GM20000 (cell line): ENCODE data around the gene SDK2.

Source experiments
- DNase-seq: peaks from one replicate; pipeline ENCODE4 v3.0.0; 2012; ENCODE audit warnings: low spot score
- TF ChIP-seq, protein P1 (sequence below): IDR thresholded peaks from 2 replicates; pipeline ENCODE4 v1.5.1; 2012; ENCODE audit warnings: mild to moderate bottlenecking, control low read depth; ENCODE audit errors: extremely low read depth, missing control alignments

Gene SDK2

DNA sequence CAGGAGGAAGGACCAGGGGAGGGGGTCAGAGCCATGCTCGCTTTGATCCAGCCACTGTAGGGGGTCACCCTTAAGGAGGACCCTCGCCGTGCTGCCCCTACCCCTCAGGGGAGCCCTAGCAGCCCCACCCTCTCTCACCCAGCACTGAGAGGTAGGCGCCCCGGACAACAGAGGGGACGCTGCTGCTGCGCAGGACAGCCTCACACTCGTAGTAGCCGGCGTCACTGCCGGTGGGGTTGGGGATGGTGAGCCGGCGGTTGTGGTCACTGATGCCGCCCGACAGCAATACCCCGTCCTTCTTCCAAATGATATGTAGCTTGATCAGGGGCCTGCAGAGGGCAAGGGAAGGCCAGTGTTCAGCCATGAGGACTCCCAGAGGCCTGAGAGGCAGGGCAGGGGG lies 206.4 kb downstream of the SDK2 start:
- TF ChIP-seq, protein P1, sequence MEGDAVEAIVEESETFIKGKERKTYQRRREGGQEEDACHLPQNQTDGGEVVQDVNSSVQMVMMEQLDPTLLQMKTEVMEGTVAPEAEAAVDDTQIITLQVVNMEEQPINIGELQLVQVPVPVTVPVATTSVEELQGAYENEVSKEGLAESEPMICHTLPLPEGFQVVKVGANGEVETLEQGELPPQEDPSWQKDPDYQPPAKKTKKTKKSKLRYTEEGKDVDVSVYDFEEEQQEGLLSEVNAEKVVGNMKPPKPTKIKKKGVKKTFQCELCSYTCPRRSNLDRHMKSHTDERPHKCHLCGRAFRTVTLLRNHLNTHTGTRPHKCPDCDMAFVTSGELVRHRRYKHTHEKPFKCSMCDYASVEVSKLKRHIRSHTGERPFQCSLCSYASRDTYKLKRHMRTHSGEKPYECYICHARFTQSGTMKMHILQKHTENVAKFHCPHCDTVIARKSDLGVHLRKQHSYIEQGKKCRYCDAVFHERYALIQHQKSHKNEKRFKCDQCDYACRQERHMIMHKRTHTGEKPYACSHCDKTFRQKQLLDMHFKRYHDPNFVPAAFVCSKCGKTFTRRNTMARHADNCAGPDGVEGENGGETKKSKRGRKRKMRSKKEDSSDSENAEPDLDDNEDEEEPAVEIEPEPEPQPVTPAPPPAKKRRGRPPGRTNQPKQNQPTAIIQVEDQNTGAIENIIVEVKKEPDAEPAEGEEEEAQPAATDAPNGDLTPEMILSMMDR: no peak
- DNase-seq: no peak

DNA sequence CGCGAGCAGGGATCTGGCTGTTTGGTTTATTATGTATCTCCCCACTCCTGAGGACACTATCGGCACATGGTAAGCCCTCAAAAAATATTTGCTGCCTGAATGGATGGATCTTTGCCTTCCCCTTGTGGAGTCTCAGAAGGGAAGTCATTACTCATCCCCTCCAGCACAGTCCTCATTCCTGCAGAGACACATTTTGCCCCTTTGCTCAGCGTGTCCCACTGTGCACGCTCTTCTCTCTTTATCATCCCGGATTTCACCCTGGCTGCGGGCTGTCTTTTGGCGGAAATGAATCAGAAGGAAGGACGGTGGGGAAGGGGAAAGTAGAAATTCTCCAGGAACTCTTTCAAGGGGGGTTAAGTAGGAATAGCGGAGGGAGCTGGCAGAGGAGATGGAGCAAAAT lies 207.3 kb downstream of the SDK2 start:
- DNase-seq: no peak
- TF ChIP-seq, protein P1: no peak

DNA sequence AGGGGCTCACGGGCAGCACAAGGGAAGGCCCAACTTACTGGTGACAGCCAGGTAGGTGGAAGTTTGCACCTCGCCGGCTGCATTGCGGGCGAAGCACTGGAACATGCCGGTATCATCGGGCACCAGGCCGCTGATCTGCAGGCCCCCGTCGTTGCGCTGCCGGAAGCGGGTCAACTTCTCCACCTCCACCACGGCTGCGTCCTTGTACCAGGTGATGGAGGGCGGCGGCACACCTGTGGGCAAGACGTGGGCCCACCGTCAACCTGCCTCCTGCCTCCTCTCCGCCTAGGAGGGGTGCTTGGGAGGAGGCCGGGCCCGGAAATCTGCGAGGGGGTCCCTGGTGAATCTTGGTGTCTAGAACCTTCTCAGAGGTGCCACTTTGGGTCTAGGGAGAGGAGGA lies 208.8 kb downstream of the SDK2 start:
- no peak for DNase-seq

GRCh38 chr17:73434154-73434553 lies 210.1 kb downstream of the SDK2 start:
- no peak for DNase-seq
- TF ChIP-seq, protein P1: no peak

More for the DNA sequence above, 208.8 kb downstream of the SDK2 start:
- TF ChIP-seq, protein P1: no peak

DNA sequence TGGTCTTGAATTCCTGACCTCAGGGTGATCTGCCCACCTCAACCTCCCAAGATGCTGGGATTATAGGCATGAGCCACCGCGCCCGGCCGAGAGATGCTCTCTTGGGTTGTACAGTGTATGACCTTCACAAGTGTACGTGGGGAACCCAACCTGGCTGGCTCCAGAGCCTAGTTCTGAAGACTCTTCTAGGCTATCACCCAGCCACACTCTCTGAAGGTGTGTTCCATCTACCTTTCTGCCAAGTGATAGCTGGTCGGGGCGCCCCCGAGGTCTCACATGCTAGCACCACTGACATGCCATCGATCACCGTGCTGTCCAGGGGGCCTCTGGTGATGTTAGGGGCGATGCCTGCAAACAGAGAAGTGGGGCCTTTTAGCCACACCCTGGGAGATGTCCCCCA lies 210.7 kb downstream of the SDK2 start:
- DNase-seq: no peak
- TF ChIP-seq, protein P1: no peak

DNA sequence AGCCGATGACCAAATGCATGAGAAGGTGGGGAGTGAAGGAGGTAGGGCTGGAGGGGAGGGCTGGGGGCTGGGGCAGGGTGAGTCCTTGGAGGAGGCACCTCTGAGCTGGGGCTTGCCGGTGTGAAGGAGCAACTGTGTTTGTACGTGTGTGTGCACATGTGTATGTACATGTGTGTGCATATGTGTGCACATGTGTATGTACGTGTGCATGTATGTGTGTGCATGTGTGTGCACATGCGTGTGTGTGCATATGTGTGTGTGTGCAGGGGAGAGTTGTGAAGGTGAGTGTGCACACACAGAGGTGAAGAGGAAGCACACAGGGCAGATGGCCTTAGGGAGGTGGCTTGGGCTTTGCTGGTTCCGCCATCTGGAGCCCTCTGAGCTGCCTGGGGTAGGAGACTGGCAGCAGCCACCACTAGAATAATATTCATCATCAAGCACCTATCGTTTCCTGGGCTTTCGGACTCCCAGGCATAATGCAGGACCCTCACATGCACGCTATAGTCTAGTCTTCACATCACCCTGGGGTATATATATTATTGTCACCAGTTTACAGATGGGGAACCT lies 211.5 kb downstream of the SDK2 start:
- DNase-seq: no peak
- TF ChIP-seq, protein P1: no peak

DNA sequence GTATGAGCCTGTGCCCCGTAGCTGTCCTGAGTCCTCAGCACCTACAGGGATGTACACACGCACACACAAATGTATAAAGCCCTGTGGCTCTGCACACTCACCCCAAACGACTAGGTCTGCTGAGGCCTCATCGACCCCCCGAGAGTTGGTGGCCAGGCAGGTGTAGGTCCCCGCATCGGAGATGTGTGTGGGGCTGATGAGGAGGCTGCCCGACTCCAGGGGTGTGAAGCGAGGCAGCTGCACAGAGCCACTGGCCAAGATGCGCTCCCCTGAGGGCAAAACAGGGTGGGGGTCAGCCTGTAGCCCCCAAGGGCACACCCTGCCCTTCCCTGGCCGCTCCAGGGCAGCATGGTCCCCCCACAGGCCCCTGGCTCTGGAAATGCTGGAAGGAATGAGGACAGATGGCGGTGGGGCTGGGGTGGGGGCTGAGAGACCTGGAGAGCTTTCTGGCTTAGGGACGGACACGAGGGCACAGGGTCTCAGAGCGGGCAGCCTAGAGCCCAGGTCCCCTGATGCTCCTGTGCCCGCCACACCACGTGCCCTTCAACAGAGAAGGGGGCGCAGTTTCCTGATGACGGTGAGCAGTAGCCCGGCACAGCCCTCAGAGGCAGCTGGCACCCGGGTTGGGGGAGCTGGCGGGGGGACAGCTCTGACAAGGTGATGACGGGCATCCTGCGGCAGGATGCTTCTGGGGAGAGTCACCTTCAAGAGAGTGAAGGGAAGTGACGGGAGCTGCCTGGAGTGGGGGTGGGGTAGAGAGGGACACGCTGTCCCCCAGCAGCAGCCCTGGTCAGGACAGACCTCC lies 212.6 kb downstream of the SDK2 start:
- TF ChIP-seq, protein P1: no peak

More for the DNA sequence above, 212.6 kb downstream of the SDK2 start:
- no peak for DNase-seq
